ENCODE data around the gene ARL8B.
"Not testable (repeated sequence)": the region's sequence is repeated elsewhere in the genome, so short reads cannot be mapped to it uniquely, and the experiment has no call there.

The ARL8B gene

DNA sequence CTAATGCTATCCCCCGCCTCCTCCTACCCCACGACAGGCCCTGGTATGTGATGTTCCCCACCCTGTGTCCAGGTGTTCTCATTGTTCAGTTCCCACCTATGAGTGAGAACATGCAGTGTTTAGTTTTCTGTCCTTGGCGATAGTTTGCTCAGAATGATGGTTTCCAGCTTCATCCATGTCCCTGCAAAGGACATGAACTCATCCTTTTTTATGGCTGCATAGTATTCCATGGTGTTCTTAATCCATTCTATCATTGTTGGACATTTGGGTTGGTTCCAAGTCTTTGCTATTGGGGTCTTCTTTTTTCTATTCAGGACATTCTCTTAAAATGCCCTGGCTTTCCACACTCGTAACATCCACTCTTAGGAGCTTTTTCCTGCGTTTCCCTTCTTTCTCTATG is 25.1 kb downstream of the ARL8B start:
- not testable (repeated sequence) for DNase-seq (ENCODE audit: low read depth)

GRCh38 chr3:5149306-5149880 is 27.3 kb downstream of the ARL8B start:
- DNase-seq (ENCODE audit: low read depth), result no peak

DNA sequence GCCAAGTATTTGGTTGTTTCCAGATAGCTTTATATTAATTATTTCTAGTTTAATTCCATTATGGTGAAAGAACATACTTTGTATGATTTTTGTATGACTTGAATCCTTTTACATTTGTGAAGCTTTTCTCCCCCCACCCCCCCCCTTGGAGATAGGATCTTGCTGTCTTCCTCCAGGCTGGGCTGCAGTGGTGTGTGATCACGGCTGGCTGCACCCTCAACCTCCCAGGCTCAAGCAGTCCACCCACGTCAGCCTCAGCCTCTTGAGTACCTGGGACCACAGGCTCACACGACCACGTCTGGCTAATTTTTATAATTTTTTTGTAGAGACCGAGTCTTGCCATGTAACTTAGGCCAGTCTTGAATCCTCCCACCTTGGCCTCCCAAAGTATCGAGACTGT is 29.5 kb downstream of the ARL8B start:
- DNase-seq (ENCODE audit: low read depth), result no peak

GRCh38 chr3:5153074-5153473 is 31.0 kb downstream of the ARL8B start:
- DNase-seq (ENCODE audit: low read depth), result no peak

GRCh38 chr3:5155241-5155640 is 33.1 kb downstream of the ARL8B start:
- no peak for DNase-seq (ENCODE audit: low read depth)

DNA sequence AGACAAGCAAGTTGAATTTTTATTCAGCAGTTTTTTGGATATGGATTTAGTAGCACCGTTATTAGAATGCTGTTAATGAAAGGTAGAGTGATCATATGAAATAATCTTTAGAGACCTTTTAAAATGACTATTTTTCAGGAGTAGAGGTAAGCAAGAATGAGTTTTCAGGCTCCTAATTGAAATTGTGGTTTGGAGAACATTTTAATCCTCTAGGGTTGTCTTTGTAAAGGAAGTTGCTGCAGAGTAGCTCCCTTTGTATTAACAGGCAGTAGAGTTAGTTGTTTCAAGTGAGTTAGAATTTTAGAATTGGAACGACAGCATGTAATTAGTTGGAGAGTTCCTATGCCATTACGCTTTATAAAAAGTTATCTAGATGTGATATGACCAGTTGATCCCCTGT is 38.2 kb downstream of the ARL8B start:
- no peak for DNase-seq (ENCODE audit: low read depth)

DNA sequence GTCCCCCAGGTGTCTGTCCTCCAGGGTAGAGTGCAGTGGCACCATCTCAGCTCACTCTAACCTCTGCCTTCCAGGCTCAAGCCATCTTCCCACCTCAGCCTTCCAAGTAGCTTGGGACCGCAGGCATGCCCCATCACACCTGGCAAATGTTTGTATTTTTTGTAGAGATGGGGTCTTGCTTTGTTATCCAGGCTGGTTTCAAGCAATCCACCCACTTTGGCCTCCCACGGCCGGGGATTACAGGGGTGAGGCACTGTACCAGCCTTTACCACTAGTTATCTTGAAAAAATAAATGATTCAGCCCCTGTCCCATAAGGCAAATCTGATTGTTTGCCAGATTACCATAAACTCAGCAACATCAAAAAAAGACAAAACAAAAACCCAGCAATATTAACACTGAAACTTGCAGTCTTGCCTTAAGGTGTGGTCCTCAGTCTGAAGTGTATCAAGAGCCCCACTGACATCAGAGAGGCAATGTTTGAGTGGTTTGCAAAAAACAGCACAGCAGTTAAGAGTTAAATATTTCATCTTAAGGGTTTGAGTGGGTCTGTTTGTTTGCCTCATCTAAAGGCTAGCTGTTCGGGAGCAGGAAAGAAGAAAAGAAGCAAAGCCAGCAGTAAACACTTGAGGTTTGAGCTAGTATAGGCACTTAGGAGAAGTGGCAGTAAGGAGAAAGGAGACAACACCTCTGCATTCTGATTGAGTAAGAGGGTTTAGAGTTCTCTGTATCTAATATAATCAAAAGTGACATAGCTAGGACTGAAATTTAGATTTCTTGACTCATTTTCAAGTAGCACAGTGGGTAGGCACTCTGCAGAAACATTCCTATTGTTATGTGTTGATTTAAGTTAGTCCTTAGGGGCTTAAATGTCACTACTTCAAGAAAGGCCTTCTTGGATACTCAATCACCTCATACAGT is 39.1 kb downstream of the ARL8B start:
- DNase-seq (ENCODE audit: low read depth), result no peak

DNA sequence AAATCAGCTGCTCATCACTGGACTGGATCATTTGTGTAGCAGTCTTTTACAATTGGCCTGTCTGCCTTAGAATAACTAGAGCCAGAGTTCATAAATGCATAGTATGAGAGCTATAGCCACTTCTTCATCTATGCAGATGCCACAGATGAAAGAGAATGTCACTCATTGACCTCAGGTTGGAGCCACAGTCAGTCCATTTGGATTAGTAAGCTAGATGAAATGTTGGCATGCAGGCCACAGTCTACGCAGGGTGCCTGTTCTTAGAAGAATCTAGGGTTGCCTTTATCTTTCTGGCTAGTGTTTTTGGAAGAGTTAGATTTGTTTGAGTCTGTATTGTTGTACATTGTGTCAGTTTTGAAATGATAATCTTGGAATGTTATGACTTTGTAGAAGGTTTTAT is 40.0 kb downstream of the ARL8B start:
- peak; percentile 81 for DNase-seq (ENCODE audit: low read depth)

GRCh38 chr3:5165698-5166097 is 43.6 kb downstream of the ARL8B start:
- no peak for DNase-seq (ENCODE audit: low read depth)

DNA sequence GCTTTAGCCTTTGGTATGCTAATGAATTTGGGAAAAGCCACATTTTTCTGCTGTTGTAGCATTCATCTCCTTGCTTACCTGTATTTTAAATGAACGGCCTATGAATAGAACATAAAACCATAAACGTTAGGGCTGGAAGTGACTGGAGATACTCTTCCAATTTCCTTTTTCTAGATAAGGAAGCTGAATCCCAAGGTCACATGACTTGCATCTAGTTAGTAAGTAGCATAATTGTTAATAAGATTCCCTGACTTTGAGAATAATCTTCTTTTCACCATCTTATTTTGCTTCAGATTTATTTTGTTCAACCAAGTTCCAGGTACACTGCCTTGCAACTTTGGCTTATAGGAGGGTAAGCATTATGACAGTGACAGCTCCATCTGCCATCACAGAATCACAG is 44.8 kb downstream of the ARL8B start:
- no peak for DNase-seq (ENCODE audit: low read depth)

DNA sequence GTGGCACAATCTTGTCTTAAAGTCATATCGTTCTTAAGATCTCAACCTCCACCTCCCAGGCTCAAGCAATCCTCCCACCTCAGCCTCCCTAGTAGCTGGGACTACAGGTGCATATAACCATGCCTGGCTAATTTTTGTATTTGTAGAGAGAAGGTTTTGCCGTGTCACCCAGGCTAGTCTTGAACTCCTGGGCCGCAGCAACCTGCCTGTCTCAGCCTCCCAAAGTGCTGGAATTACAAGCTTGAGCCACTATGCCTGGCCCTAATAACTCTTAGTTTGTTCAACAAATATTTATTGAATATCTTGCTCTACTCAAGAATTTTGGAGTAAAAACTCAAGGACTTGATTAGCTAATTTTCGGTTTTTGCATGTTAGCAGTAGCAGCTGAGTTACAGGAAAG is 46.0 kb downstream of the ARL8B start:
- DNase-seq (ENCODE audit: low read depth), result no peak

- DNase-seq (ENCODE audit: low read depth), result no peak
Observed at GRCh38 chr3:5169807-5170206, 47.7 kb downstream of the ARL8B start.

DNA sequence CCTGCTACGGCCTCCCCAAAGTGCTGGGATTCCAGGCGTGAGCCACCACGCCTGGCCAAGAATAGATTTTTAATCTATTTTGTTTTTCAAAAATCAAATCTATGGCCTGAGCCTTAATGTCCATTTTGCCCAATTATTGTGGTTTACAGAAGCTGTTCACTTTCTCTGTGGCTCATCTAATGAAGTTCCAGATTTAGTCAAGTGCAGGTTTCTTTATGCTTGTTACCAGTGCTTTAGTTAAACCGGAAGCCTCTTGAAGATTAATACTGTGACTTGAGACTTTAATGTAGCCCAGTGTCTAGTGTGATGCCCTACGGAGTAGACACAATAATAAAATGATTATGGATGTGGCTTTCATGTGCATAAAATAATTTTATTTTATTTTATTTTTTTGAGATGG is 48.9 kb downstream of the ARL8B start:
- DNase-seq (ENCODE audit: low read depth), result no peak

GRCh38 chr3:5172018-5172417 is 49.9 kb downstream of the ARL8B start:
- no peak for DNase-seq (ENCODE audit: low read depth)

DNA sequence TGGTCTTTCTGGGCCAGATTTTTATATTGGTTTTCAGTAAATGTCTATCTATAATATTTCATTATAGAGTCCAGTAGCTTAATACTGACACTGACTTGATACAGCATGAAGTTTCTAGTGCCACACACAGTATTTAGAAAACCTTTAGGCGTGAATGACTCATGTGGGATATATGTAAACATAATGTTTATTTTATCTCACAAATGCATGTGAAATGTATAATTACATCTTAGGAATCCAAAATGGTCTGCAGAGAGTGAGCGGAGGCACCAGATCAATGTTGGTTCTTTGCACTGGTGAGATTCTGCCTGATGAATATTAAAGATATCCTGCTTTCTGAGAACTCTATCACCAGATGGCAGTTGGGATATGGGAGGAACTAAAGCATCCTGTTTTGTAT is 56.9 kb downstream of the ARL8B start:
- DNase-seq (ENCODE audit: low read depth), result not testable (repeated sequence)

DNA sequence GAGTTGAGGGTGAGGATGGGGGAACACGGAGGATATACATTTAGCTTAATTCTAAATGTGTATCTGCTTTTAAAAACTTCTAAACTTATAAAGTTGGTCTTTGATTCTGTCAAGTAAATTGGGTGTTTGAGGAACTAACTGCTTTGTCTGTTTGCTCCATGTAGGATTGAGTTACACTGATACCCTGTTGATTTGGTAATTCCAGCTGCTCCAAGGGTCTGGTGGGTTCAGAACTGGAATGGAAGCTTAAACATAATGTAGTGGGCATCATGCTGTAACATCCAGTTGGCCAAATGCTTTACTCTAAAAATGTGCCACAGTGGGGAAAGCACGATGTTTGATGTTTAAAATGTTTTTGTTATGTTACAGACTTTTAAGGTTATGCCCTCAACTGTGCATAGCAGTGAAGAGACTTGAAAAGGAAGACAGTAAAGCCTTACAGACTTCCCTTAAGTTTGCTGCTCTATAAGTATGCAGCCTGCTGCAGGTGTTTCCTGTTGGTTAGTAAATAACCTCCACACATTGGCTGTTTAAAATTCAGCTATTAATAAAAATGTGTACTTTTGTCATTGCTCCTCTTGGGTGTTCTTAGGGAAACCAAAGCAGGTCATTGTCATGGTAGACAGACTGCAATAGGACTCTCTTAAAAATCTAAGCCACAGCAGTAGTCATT is 59.5 kb downstream of the ARL8B start:
- DNase-seq (ENCODE audit: low read depth), result no peak

DNA sequence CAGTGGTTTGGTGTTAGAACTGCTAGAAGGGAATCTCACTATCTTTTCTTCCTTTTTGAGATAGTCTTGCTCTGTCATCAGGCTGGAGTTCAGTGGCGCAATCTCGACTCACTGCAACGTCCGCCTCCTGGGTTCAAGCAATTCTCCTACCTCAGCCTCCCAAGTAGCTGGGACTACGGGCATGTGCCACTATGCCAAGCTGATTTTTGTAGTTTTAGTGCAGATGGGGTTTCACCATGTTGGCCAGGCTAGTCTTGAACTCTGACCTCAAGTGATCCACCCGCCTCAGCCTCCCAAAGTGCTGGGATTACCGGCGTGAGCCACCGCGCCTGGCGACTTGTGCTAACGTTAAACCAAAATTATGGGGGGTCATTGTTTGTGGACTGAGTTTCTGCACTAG is 61.6 kb downstream of the ARL8B start:
- not testable (repeated sequence) for DNase-seq (ENCODE audit: low read depth)

- no peak for DNase-seq (ENCODE audit: low read depth)
Observed at GRCh38 chr3:5184499-5184898, 62.4 kb downstream of the ARL8B start.

- no peak for DNase-seq (ENCODE audit: low read depth)
Observed at GRCh38 chr3:5185093-5185673, 63.1 kb downstream of the ARL8B start.

DNA sequence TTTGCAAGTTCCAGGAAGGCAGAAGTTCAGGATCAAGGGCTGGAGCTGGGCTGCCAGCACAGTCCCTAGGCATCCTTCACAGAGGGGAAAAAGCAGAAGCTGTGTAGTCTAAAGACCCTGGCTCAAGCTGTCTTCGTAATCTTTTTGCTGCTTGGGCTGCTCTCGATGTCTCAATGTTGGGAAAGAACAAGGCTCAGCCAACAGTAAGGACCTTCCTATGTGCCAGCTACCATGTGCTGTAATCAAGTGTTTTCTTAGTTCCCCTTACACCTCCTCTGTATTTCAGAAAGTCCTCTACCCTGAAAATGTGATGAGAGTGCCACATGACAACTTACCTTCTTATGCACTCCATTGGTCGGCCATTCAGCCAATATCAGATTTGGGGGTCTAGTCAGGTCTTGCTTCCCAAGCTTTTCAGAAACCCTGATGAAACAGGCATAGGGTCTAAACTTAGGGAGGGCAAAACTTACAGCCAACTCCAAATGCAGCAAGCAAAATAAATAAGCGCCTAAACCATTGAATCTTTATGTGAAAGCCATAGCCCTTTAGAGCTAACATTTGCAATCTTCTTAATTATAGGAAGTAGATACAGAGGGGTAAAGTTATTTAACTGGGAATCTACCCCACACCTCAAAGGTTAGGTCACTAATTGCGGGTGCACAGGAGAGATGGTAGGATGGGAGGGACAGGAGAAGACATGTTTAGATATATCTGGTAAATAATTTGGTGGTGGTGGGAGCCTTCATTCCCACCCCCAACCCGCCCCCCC is 64.2 kb downstream of the ARL8B start:
- no peak for DNase-seq (ENCODE audit: low read depth)

DNA sequence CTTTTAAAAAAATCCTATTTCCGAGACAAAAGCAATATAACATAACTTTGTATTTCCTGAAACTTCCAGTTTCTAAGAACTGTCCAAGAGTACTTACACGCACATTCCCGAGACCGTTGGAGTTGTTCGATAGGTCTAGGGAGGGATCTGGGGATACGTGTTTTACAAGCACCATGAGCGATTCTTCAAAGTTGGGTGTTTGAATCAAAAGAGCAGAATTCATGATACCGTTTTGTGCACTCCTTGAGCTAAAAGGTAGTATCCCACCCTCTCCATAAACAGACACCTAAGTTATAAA is 64.7 kb downstream of the ARL8B start:
- DNase-seq (ENCODE audit: low read depth), result no peak
